Colonic mucosa (tissue), 4 donors: ENCODE results near the gene TLR10. TPM values are rescaled to one million over a fixed set of nuclear protein-coding genes. Genes with fewer than 3 reads are reported as not detected.

Source experiments
- DNase-seq: peaks from one replicate; pipeline ENCODE4 v3.0.0-alpha.2; 2020
- H3K27ac ChIP-seq: fragments of 200-600 bp; one replicate; pipeline ENCODE4 v1.8.0; 2021
- H3K27me3 ChIP-seq: fragments of 200-600 bp; one replicate; pipeline ENCODE4 v1.8.0; 2021
- H3K36me3 ChIP-seq: fragments of 200-600 bp; one replicate; pipeline ENCODE4 v1.8.0; 2021
- H3K4me1 ChIP-seq: fragments of 200-600 bp; one replicate; pipeline ENCODE4 v1.8.0; 2021; ENCODE audit warnings: mild to moderate bottlenecking
- H3K4me3 ChIP-seq: fragments of 200-600 bp; one replicate; pipeline ENCODE4 v1.8.0; 2021
- H3K9ac ChIP-seq, 2 donors: one replicate each; pipeline ENCODE4 v1.7.0; 2013; ENCODE audit warnings: control low read depth in 2 of 2, low read depth in 2 of 2, low read length in 2 of 2
- H3K9me3 ChIP-seq: fragments of 200-600 bp; one replicate; pipeline ENCODE4 v1.8.0; 2021
- intact Hi-C: fragments of 100-400 bp; cut with DNase I; formaldehyde crosslinking; loops from one replicate; pipeline ENCODE4 v1.14.1; 2022
- total RNA-seq, 2 donors: library from RNA; stranded (reverse); fragmentation: NEBNext Ultra II Directional in 1 of 2; extraction: Animal tissue kit (Norgen Biotek cat#: 25700) in 1 of 2; gene quantifications; one replicate each; pipeline ENCODE4 v1.2.1, GENCODE V29; 2021
- TF ChIP-seq, protein P1 (sequence below): fragments of 200-600 bp; IDR thresholded peaks from one replicate; pipeline ENCODE4 v1.8.0; 2022; ENCODE audit warnings: antibody characterized with exemption, mild to moderate bottlenecking
- donor health status: healthy.
- donor health status: DM: no; HTN: no; CAD: no.
- donor health status: DM: no; HTN: no; CAD: no.

The TLR10 gene
- total RNA-seq, 2 donors from 2014 or later = 0.20 to 0.24 TPM

DNA sequence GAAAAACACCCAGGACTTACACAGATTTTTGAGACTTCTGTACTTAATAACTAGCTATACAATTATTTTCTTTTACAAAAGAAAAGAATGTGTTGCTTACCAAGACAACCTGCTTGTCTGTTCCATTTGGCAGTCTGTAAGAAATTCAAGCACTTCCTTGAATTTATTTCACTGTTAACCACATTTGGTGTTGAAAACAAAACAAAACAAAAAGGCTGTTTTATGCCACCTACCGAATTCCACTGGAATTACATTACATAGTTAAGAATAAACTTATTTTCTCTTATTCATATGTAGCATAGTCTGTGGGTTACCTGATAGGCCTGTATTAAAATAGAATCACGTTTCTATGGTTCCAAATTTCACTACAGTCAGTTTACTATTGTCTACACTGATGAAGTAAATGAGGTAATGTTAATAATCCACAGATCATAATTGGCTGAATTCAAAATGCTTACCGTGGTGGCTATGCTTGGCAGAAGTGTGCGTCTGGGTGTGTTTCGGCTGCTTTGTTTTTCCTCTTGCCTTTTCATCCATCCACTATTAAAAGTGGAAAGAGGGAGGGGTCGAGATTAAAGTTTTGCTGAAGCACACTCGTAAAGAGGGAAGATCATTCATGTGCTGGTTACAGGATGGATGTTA is 22.0 kb upstream of the TLR10 start, which contains the start of gene TLR1:
TSS of gene TLR1 (minus strand) at position 138 of the 642 bp plus-strand sequence. CDS start 5,960 bp downstream, outside the sequence.
- TF ChIP-seq, protein P1, sequence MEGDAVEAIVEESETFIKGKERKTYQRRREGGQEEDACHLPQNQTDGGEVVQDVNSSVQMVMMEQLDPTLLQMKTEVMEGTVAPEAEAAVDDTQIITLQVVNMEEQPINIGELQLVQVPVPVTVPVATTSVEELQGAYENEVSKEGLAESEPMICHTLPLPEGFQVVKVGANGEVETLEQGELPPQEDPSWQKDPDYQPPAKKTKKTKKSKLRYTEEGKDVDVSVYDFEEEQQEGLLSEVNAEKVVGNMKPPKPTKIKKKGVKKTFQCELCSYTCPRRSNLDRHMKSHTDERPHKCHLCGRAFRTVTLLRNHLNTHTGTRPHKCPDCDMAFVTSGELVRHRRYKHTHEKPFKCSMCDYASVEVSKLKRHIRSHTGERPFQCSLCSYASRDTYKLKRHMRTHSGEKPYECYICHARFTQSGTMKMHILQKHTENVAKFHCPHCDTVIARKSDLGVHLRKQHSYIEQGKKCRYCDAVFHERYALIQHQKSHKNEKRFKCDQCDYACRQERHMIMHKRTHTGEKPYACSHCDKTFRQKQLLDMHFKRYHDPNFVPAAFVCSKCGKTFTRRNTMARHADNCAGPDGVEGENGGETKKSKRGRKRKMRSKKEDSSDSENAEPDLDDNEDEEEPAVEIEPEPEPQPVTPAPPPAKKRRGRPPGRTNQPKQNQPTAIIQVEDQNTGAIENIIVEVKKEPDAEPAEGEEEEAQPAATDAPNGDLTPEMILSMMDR = peak; percentile 60
- no peak for DNase-seq
- Histone ChIP-seq H3K9ac (peak within 1 kb of the TSS in 1 of 2 donors; percentile 66), H3K4me1 (no peaks in the 10 kb centered on the region), H3K4me3 (peak within 1 kb of the TSS; percentile 5), H3K9me3 (no peaks in the 10 kb centered on the region), H3K36me3 (no peaks in the 10 kb centered on the region), H3K27ac (peak within 1 kb of the TSS; percentile 54), H3K27me3 (no peaks in the 10 kb centered on the region)
- intact Hi-C loops = no loop called here

DNA sequence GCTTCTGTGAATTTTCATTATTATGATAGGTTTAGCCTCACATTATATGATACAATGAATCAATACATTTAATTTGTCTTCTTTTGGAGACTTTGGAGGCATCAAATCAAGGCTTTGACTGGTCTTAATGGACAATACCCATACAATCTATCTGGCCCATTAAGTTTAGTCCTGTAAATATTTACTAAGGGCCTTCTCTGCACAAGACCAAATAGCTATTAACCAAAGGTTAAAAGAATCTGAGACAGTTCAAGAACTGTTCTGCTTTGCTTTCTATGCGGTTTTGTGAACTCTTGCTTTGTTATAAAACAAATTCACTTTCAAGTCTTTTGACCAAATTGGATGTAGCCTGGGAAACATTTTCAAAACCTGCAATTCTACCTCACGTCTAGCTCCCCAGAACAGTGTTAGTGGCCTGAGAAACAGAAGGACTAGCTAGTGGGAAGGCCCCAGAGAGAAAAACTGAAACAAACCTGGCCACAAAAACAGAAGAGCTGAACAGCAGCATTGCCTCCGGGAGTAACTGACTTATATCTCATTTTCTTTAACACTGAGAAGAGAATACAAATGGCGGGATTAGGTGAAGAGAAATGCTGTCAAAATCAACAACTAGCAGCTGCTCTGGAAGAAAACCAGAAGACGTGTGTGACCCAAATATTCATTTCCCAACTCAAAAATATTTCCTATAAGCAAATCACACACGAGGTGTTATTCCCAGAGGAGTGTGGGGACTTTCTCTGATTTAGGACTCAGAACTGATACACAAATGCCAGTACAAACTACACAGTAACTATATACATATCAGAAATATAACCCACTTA is 21.3 kb upstream of the TLR10 start:
- no peak for DNase-seq
- intact Hi-C loops = no loop called here

DNA sequence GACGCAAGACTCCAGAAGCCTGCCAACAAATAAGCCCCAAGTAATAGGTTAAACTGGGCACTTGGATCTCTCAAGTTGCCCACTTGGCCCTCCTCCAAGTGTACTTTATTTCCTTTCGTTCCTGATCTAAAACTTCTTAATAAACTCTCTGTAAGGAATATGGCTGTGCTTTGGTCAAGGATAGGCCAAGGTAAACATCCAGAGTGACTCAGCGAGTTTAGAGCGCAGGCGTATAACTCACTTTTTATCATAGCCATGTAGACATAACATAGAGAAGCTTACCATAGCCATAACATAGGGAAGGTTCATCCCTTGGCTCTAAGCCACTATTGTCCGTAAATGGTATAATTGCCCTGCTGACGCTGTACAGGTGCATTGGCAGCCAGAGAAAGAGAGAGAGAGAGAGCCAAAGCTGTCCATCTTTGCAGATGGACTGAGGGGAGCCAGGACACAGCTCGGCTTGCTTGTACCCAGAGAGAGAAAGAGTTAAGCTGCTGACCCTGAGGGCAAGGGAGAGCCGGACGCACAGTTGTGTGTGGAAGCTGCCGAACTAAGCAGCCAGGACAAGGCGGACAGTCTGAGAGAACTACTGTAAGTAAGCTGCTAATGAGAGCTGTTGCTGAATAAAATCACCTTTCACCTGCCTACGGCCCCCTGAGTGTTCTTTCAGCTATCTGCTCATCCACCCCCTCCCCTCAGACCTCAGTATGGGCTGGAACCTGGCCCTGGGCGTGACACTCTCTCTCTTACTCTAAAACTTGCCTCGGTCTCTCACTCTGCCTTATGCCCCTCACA is 20.0 kb upstream of the TLR10 start:
- no peaks in the 10 kb centered on the region for H3K27me3 ChIP-seq
- H3K4me3 ChIP-seq = no peak overlapping the region
- H3K36me3 ChIP-seq = no peaks in the 10 kb centered on the region
- no peak for DNase-seq
- H3K4me1 ChIP-seq = no peaks in the 10 kb centered on the region
- no peaks in the 10 kb centered on the region for H3K9me3 ChIP-seq
- no peak overlapping the region for H3K9ac ChIP-seq
- no peak overlapping the region for H3K27ac ChIP-seq
- intact Hi-C loops = no loop called here
- TF ChIP-seq, protein P1 = no peak

More for the DNA sequence above, 21.3 kb upstream of the TLR10 start:
- H3K4me1 ChIP-seq = no peaks in the 10 kb centered on the region
- TF ChIP-seq, protein P1 = no peak
- H3K4me3 ChIP-seq = peak overlapping the region; percentile 5
- no peaks in the 10 kb centered on the region for H3K9me3 ChIP-seq
- peak overlapping the region; percentile 24 for H3K27ac ChIP-seq
- H3K27me3 ChIP-seq = no peaks in the 10 kb centered on the region
- H3K9ac ChIP-seq = peak overlapping the region in 1 of 2 donors; percentile 66
- H3K36me3 ChIP-seq = no peaks in the 10 kb centered on the region

DNA sequence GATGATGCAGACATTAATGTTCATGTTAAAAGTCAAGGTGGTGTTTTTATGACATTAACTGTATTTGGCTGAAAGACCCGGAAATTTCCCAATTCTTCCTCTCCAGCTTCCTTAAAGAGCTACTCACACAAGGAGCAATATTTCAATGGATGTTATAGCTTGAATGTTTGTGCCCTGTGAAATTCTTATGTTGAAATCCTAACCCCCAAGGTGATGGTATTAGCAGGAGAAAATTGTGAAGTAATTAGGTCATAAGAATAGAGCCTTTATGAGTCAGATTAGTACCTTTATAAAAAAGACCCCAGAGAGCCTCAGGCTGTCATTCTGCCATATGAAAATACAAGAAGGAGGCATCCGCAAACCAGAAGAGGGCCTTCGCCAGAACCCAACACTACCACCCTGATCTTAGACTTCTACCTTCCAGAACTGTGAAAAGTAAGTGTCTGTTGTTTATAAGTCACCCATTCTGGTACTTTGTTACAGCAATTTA is 18.2 kb upstream of the TLR10 start:
- H3K36me3 ChIP-seq = no peaks in the 10 kb centered on the region
- no peak for DNase-seq
- TF ChIP-seq, protein P1 = no peak
- no peaks in the 10 kb centered on the region for H3K27me3 ChIP-seq
- H3K4me1 ChIP-seq = no peaks in the 10 kb centered on the region
- H3K9ac ChIP-seq = no peak overlapping the region
- no peak overlapping the region for H3K27ac ChIP-seq
- H3K9me3 ChIP-seq = no peaks in the 10 kb centered on the region
- intact Hi-C loops = no loop called here
- H3K4me3 ChIP-seq = no peak overlapping the region

DNA sequence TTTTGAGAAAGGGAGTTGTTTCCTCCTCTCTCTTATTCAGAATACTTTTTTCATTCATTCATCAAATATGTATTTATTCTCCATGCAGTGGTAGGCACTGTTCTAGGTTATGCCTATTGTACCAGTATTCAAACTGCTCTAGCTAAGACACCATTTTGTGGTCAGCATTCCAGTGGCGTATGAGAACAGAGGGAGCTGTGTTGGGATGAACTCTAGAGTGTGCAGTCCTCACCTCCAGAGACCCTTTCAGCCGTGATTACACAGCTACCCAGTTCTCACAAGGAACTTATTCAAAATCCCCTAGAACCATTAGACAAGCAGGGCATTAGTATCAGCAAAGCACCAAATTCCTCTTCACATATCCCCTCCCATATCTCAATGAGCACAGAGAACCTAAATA is 17.6 kb upstream of the TLR10 start:
- H3K36me3 ChIP-seq = no peaks in the 10 kb centered on the region
- no peak overlapping the region for H3K9ac ChIP-seq
- H3K4me1 ChIP-seq = no peaks in the 10 kb centered on the region
- no peak overlapping the region for H3K27ac ChIP-seq
- TF ChIP-seq, protein P1 = no peak
- no peaks in the 10 kb centered on the region for H3K9me3 ChIP-seq
- no peak overlapping the region for H3K4me3 ChIP-seq
- intact Hi-C loops = no loop called here
- DNase-seq = no peak
- H3K27me3 ChIP-seq = no peaks in the 10 kb centered on the region
